MCF 10A (cell line): ENCODE results near the gene FRZB. TPM values are rescaled to one million over a fixed set of nuclear protein-coding genes. Genes with fewer than 3 reads are reported as not detected.

Experiments
- BruUV-seq: library from RNA; stranded (reverse); fragments of 400-500 nt; replicated peaks from 2 replicates; lab custom pipeline; 2021; lab: Mats Ljungman, UMichigan
- CTCF ChIA-PET: fragments of 300-600 bp; sonication (Branson Sonifier 250); formaldehyde crosslinking; extraction: SDS; loops from one replicate; lab custom pipeline; 2021; ENCODE audit warnings: antibody characterized with exemption, inconsistent platforms; lab: Yijun Ruan, JAX
- POLR2A ChIA-PET: fragments of 300-600, 350-650 bp; sonication (Branson Sonifier 250); formaldehyde crosslinking; extraction: SDS; loops from one replicate; lab custom pipeline; 2020; ENCODE audit warnings: antibody characterized with exemption, inconsistent platforms; lab: Yijun Ruan, JAX
- DNase-seq: peaks from one replicate; pipeline ENCODE4 v3.0.0-alpha.2; 2018; ENCODE audit not compliant: unreplicated experiment
- H3K27ac Mint-ChIP-seq: one replicate; pipeline ENCODE4 v1.8.0; 2022; ENCODE audit warnings: mild to moderate bottlenecking, low read depth, mixed read lengths; ENCODE audit not compliant: unreplicated experiment
- H3K27me3 Mint-ChIP-seq: one replicate; pipeline ENCODE4 v1.8.0; 2022; ENCODE audit warnings: mixed read lengths; ENCODE audit not compliant: insufficient read depth, unreplicated experiment
- H3K36me3 Mint-ChIP-seq: one replicate; pipeline ENCODE4 v1.8.0; 2022; ENCODE audit warnings: mild to moderate bottlenecking, moderate library complexity, mixed read lengths; ENCODE audit not compliant: insufficient read depth, unreplicated experiment
- H3K4me1 Mint-ChIP-seq: one replicate; pipeline ENCODE4 v1.8.0; 2022; ENCODE audit warnings: mixed read lengths; ENCODE audit not compliant: insufficient read depth, unreplicated experiment
- H3K4me3 Mint-ChIP-seq: one replicate; pipeline ENCODE4 v1.8.0; 2022; ENCODE audit warnings: mild to moderate bottlenecking, moderate library complexity, mixed read lengths; ENCODE audit not compliant: unreplicated experiment
- H3K9me3 Mint-ChIP-seq: one replicate; pipeline ENCODE4 v1.8.0; 2022; ENCODE audit warnings: mixed read lengths; ENCODE audit not compliant: unreplicated experiment
- CTCF ChIP-seq: fragments of 200-600 bp; IDR thresholded peaks from one replicate; pipeline ENCODE4 v1.8.0; 2022; ENCODE audit warnings: antibody characterized with exemption, mild to moderate bottlenecking; ENCODE audit not compliant: unreplicated experiment
- intact Hi-C: fragments of 100-400 bp; cut with micrococcal nuclease; formaldehyde crosslinking; loops from 2 replicates; pipeline ENCODE4 v1.14.1; 2022
- total RNA-seq: library from RNA; stranded (reverse); gene quantifications from 2 replicates; pipeline ENCODE4 v1.2.3, GENCODE V29; 2022

FRZB gene
- total RNA-seq, 1 experiment from 2014 or later, result 0.09 TPM

- TF ChIP-seq CTCF, result no peak
- H3K27ac Mint-ChIP-seq, result no peak overlapping the region
- no peaks in the 10 kb centered on the region for H3K4me1 Mint-ChIP-seq
- POLR2A ChIA-PET, result no interaction called here
- BruUV-seq, result no TSS peak
- CTCF ChIA-PET, result interaction anchor here (1.8 kb wide), 1 partner anchor 34 kb away, joined by 8 read pairs; no protein-coding TSS in a partner anchor
- no peak for DNase-seq
- H3K9me3 Mint-ChIP-seq, result no peaks in the 10 kb centered on the region
- intact Hi-C loops, result no loop called here
- no peaks in the 10 kb centered on the region for H3K27me3 Mint-ChIP-seq
- H3K36me3 Mint-ChIP-seq, result no peaks in the 10 kb centered on the region
- H3K4me3 Mint-ChIP-seq, result no peak overlapping the region
These were observed 47.9 kb downstream of the FRZB start for GRCh38 chr2:182818501-182818900.

GRCh38 chr2:182817558-182817957, 48.9 kb downstream of the FRZB start:
- H3K9me3 Mint-ChIP-seq, result no peaks in the 10 kb centered on the region
- TF ChIP-seq CTCF, result no peak
- no peak for DNase-seq
- no peaks in the 10 kb centered on the region for H3K4me1 Mint-ChIP-seq
- intact Hi-C loops, result no loop called here
- H3K36me3 Mint-ChIP-seq, result no peaks in the 10 kb centered on the region
- ChIA-PET POLR2A (no interaction called here), CTCF (interaction anchor here (0.7 kb wide), 1 partner anchor 22 kb away, joined by 3 read pairs; no protein-coding TSS in a partner anchor)
- peaks cover 2% of the 10 kb centered on the region for H3K27me3 Mint-ChIP-seq
- H3K27ac Mint-ChIP-seq, result no peak overlapping the region
- no peak overlapping the region for H3K4me3 Mint-ChIP-seq
- no TSS peak for BruUV-seq

GRCh38 chr2:182816866-182817265, 49.6 kb downstream of the FRZB start:
- CTCF ChIA-PET, result interaction anchor here (0.7 to 0.8 kb wide), 2 partner anchors 21 to 34 kb away, joined by 3 read pairs; no protein-coding TSS in a partner anchor
- intact Hi-C loops, result no loop called here
- H3K27me3 Mint-ChIP-seq, result peaks cover 9% of the 10 kb centered on the region
- no peak for TF ChIP-seq CTCF
- DNase-seq, result no peak
- no peaks in the 10 kb centered on the region for H3K4me1 Mint-ChIP-seq
- no peak overlapping the region for H3K27ac Mint-ChIP-seq
- no TSS peak for BruUV-seq
- H3K36me3 Mint-ChIP-seq, result no peaks in the 10 kb centered on the region
- no peaks in the 10 kb centered on the region for H3K9me3 Mint-ChIP-seq
- POLR2A ChIA-PET, result interaction anchor here (1.1 kb wide), 1 partner anchor 10 kb away, joined by 4 read pairs; no protein-coding TSS in a partner anchor
- no peak overlapping the region for H3K4me3 Mint-ChIP-seq

GRCh38 chr2:182814804-182815203, 51.6 kb downstream of the FRZB start:
- Mint-ChIP-seq H3K4me1 (no peaks in the 10 kb centered on the region), H3K27me3 (peaks cover 10% of the 10 kb centered on the region), H3K9me3 (no peaks in the 10 kb centered on the region), H3K36me3 (no peaks in the 10 kb centered on the region), H3K4me3 (no peak overlapping the region), H3K27ac (no peak overlapping the region)
- ChIA-PET POLR2A (no interaction called here), CTCF (interaction anchor here (0.6 kb wide), 1 partner anchor 40 kb away, joined by 3 read pairs; no protein-coding TSS in a partner anchor)
- no peak for DNase-seq
- no peak for TF ChIP-seq CTCF
- no TSS peak for BruUV-seq
- intact Hi-C loops, result no loop called here
